Esophagus (tissue), 2 donors: ENCODE results near the gene MFN1. TPM values are rescaled to one million over a fixed set of nuclear protein-coding genes. Genes with fewer than 3 reads are reported as not detected.
"Not testable (repeated sequence)": the region's sequence is repeated elsewhere in the genome, so short reads cannot be mapped to it uniquely, and the experiment has no call there.

Experiments
- H3K27ac ChIP-seq, 2 donors: one replicate each; pipeline ENCODE4 v1.5.1; 2013; ENCODE audit warnings: low read depth in 2 of 2, mild to moderate bottlenecking in 2 of 2, inconsistent platforms in 1 of 2, low read length in 1 of 2, moderate library complexity in 1 of 2
- H3K27me3 ChIP-seq, 2 donors: one replicate each; pipeline ENCODE4 v1.6.1; 2013; ENCODE audit warnings: low read length in 2 of 2, control low read depth in 1 of 2, mild to moderate bottlenecking in 1 of 2; ENCODE audit not compliant: insufficient read depth in 2 of 2, control insufficient read depth in 1 of 2
- H3K36me3 ChIP-seq, 2 donors: one replicate each; pipeline ENCODE4 v1.6.1; 2013; ENCODE audit warnings: low read length in 1 of 2; ENCODE audit not compliant: control insufficient read depth in 2 of 2, insufficient read depth in 2 of 2
- H3K4me1 ChIP-seq, 2 donors: one replicate each; pipeline ENCODE4 v1.6.1; 2013; ENCODE audit warnings: low read length in 1 of 2; ENCODE audit not compliant: control insufficient read depth in 2 of 2, insufficient read depth in 2 of 2
- H3K4me3 ChIP-seq, 2 donors: one replicate each; pipeline ENCODE4 v1.5.1; 2013; ENCODE audit warnings: low read length in 2 of 2, mild to moderate bottlenecking in 2 of 2, low read depth in 1 of 2, moderate library complexity in 1 of 2
- H3K9me3 ChIP-seq, 2 donors: one replicate each; pipeline ENCODE4 v1.6.1; 2013; ENCODE audit warnings: mild to moderate bottlenecking in 2 of 2, low read depth in 1 of 2, low read length in 1 of 2, moderate library complexity in 1 of 2; ENCODE audit not compliant: control insufficient read depth in 2 of 2, insufficient read depth in 1 of 2
- WGBS, 2 donors: extraction: QIAGEN DNeasy Blood & Tissue Kit; methylation state at CpG; one replicate each; pipeline ENCODE4 v1.1.7; 2013; 5-methylcytosine and 5-hydroxymethylcytosine counted together
- polyA plus RNA-seq, 2 donors: library from polyadenylated mRNA; stranded (reverse); fragments of 200-250 nt; gene quantifications; one replicate each; pipeline ENCODE4 v1.2.3, GENCODE V29; 2013
- donor health status: healthy with polysubstance abuse.
- donor health status: Bipolar disorder and iron deficiency.

Gene MFN1
- polyA plus RNA-seq: 10 to 100 TPM; 17.3 to 17.6 TPM

DNA sequence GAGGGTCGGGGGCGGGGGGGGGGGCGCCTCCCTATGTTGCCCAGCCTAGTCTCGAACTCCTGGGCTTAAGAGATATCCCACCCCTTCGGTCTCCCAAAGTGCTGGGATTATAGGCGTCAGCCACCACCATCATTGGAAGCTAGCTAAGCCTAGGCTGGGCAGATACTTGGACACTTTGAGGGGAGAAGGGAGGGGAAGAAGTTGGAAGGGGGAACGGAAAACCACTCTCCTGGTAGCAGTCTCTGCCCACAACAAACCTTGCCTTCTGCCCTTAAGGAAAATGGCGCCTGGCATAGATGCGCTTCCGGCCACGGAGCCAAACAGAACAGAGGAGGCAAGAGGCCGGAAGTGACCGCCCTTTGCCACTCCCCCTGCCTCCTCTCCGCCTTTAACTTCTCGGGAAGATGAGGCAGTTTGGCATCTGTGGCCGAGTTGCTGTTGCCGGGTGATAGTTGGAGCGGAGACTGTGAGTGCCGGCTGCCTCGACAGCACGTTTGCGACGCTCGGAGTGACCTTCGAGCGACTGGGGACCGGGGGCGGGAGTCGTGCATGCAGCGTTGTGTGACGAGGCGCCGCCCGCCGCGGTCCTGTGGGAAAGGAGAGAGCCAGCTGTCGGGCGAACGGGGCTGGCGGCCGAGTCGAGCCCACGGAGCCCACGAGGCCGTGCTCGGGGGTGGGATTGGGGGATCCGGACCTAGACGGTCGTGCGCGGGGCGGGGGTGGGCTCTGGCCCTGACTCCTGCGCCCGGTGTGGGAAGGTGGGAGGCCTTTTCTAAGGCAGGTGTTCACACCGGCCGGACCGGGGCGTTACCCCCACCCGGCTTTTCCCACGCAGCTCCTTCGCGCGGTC is at the start of gene MFN1:
TSS of gene MFN1 (plus strand) at position 365 of the 850 bp plus-strand sequence. CDS start 1,143 bp downstream, outside the sequence.
- Histone ChIP-seq H3K4me1 (peaks cover 0 to 2% of the 10 kb centered on the region in 2 donors), H3K27ac (peak within 1 kb of the TSS; percentile 93 to 97), H3K36me3 (peaks cover 0 to 3% of the 10 kb centered on the region in 2 donors), H3K9me3 (no peaks in the 10 kb centered on the region), H3K4me3 (peak within 1 kb of the TSS; percentile 72 to 96), H3K27me3 (no peaks in the 10 kb centered on the region)
- WGBS, 2 donors: 0 to 1% methylated on average over 54 to 63 of the region's 63 CpGs

DNA sequence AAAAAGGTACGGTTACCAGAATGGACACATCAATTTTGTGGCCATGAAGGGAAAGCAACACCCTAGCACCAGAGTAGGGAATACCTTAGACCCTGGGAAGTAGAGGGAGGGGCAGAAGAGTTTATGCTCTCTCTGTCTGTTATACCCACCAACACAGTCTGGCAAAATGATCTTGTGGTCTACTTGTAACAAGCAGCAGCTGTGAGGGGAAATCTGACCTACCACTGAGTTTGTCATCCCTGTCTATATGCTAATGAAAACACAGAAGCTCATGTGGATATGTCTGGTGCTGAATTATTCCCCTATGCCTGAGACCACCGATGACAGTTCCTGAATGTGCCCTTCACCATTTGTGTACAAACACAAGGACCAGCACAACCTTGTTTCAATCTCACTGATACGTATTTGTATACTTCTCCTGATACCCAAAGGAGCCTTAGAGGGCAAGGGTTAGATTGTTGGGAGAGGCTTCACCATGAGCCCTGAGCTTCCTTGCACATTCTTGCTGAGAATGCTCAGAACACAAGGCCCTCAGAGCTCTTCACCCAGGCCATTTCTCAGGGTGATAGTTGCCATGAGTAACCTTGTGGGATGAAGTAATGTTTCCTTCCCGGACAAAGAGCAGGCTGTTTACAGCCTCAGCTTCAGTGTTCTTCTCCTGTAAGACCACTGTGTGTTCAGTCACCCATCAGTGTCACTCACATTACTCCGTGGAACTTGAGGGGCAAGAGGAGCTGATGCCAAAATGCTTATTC is 49.4 kb upstream of the MFN1 start:
- WGBS, 2 donors: 76 to 79% methylated on average over 5 of the region's 5 CpGs
- H3K27ac ChIP-seq: no peak overlapping the region
- H3K4me3 ChIP-seq: no peak overlapping the region
- no peaks in the 10 kb centered on the region for H3K4me1 ChIP-seq
- no peaks in the 10 kb centered on the region for H3K36me3 ChIP-seq
- no peaks in the 10 kb centered on the region for H3K9me3 ChIP-seq
- no peaks in the 10 kb centered on the region for H3K27me3 ChIP-seq

DNA sequence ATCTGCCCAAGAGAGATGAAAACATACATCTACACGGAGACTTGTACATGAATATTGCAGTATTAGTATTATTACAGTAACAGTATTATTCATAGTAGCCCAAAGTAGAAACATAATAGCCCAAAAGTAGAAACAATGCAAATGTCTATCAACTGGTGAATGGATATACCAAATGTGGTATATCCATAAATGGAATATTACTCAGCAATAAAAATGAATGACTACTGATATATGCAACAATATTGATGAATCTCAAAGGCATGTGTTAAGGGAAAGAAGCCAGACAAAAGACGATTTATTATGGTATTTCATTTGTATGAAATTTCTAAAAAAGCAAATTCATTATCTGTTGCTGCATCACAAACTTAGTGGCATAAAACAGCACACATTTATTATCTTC is 48.2 kb upstream of the MFN1 start:
- WGBS, 2 donors: 89% methylated on average over 2 of the region's 2 CpGs
- Histone ChIP-seq H3K9me3 (no peaks in the 10 kb centered on the region), H3K27me3 (no peaks in the 10 kb centered on the region), H3K4me3 (no peak overlapping the region), H3K4me1 (no peaks in the 10 kb centered on the region), H3K27ac (no peak overlapping the region), H3K36me3 (no peaks in the 10 kb centered on the region)

GRCh38 chr3:179299999-179300613 is 47.4 kb upstream of the MFN1 start:
- 81 to 84% methylated on average over 5 of the region's 5 CpGs for WGBS, 2 donors
- Histone ChIP-seq H3K4me3 (no peak overlapping the region), H3K36me3 (no peaks in the 10 kb centered on the region)

DNA sequence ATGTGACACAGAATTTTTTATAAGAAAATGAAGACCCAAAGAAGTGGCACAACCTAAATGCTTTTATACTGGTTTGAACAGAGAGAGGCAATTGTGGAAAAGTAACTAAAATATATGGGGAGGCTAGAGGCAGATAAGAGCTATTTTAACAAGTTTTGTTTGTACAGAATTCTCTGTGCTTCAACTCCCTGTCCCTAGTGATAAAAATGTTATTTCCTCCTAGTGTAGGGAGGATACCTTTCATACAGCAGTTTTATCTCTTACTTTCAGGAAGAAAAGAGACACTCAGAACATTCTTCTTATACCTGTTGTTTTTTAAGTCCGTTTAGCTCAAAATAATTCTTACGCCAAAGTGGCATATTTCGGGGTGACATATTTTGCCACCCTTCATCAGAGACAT is 45.9 kb upstream of the MFN1 start:
- no peaks in the 10 kb centered on the region for H3K9me3 ChIP-seq
- H3K27ac ChIP-seq: no peak overlapping the region
- 64 to 66% methylated on average over 3 of the region's 3 CpGs for WGBS, 2 donors
- H3K4me3 ChIP-seq: no peak overlapping the region
- no peaks in the 10 kb centered on the region for H3K36me3 ChIP-seq
- no peaks in the 10 kb centered on the region for H3K27me3 ChIP-seq
- H3K4me1 ChIP-seq: no peaks in the 10 kb centered on the region

More at GRCh38 chr3:179299999-179300613, 47.4 kb upstream of the MFN1 start:
- Histone ChIP-seq H3K27ac (no peak overlapping the region), H3K27me3 (no peaks in the 10 kb centered on the region), H3K9me3 (no peaks in the 10 kb centered on the region), H3K4me1 (no peaks in the 10 kb centered on the region)

- Histone ChIP-seq H3K9me3 (no peaks in the 10 kb centered on the region), H3K4me1 (no peaks in the 10 kb centered on the region), H3K4me3 (no peak overlapping the region), H3K27me3 (no peaks in the 10 kb centered on the region), H3K27ac (no peak overlapping the region), H3K36me3 (no peaks in the 10 kb centered on the region)
- WGBS, 2 donors: 84% methylated on average over 7 of the region's 7 CpGs
Measured at GRCh38 chr3:179302111-179302510, 45.4 kb upstream of the MFN1 start.

DNA sequence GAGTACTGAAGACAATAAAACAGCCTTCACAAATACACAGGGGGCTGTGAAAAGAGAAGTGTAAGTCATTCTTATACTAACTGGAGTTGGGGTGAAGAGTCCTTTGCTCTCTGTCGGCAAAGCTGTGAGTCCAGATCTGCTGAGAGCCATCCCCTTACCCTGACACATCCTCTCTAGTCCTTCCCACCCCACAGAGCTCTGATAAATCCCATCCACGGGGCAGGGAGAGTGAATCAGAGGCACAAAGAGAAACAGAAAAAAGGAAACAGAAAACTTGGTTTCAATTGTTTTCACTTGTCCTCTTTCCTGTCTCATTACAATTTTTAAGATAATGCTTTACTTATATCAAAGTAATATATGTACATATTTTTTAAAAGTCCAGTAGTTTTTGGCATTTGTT is 42.9 kb upstream of the MFN1 start:
- H3K27me3 ChIP-seq: no peaks in the 10 kb centered on the region
- no peaks in the 10 kb centered on the region for H3K4me1 ChIP-seq
- H3K27ac ChIP-seq: no peak overlapping the region
- WGBS, 2 donors: 20 to 26% methylated on average over 2 of the region's 2 CpGs
- no peaks in the 10 kb centered on the region for H3K9me3 ChIP-seq
- H3K36me3 ChIP-seq: no peaks in the 10 kb centered on the region
- H3K4me3 ChIP-seq: no peak overlapping the region

DNA sequence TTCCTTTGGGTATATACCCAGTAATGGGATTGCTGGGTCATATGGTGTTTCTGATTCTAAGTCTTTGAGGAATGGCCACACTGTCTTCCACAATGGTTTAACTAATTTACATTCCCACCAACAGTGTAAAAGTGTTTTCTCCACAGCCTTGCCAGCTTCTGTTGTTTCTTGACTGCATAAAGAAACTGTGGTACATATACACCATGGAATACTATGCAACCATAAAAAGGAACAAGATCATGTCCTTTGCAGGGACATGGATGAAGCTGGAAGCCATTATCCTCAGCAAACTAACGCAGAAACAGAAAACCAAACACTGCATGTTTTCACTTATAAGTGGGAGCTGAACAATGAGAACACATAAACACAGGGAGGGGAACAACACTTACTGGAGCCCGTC is 40.1 kb upstream of the MFN1 start:
- not testable (repeated sequence) for H3K27me3 ChIP-seq, H3K9me3 ChIP-seq, H3K4me3 ChIP-seq, H3K36me3 ChIP-seq, H3K27ac ChIP-seq, H3K4me1 ChIP-seq
- WGBS, 2 donors: 72 to 78% methylated on average over 2 of the region's 2 CpGs

- Histone ChIP-seq H3K9me3 (no peaks in the 10 kb centered on the region), H3K27me3 (no peaks in the 10 kb centered on the region), H3K4me3 (no peak overlapping the region), H3K4me1 (no peaks in the 10 kb centered on the region), H3K27ac (no peak overlapping the region), H3K36me3 (no peaks in the 10 kb centered on the region)
Measured at GRCh38 chr3:179308001-179308400, 39.5 kb upstream of the MFN1 start.
